ENCODE results near the gene ARMC7. TPM values are rescaled to one million over a fixed set of nuclear protein-coding genes. Genes with fewer than 3 reads are reported as not detected.

Gene ARMC7
- total RNA-seq, 2 experiments from 2014 or later, result 6.5 to 8.2 TPM

DNA sequence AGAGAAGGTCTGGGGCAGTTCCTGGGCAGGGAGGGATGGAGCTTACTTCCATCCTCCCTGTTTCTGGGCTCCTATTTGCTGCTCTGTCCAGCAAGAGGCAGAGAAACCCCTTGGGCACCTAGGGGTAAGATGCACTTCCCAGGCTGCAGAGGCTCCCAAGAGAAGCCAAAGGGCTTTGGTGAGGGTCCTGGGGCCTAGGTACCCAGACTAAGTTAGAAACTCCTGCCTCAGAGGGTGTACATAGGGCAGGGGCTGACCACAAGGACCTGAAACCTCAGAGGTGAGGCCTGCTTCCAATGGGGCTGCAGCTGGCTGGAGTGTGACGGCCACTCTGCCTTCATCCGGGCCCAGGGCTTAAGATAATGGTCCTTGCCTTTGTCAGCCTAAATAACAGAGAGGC lies 1.6 kb upstream of the ARMC7 start:
- POLR2A ChIA-PET, result no interaction called here
- CTCF ChIA-PET, result interaction anchor here (0.7 to 4.0 kb wide), 4 partner anchors 23 to 147 kb away, joined by 3 to 24 read pairs (median 6); partner anchors contain the start of gene NT5C
- Mint-ChIP-seq H3K27ac (no peak overlapping the region), H3K4me3 (peak overlapping the region; percentile 18), H3K4me1 (ENCODE audit: low read depth) (peaks cover 18% of the 10 kb centered on the region), H3K9me3 (no peaks in the 10 kb centered on the region), H3K36me3 (peaks cover 7% of the 10 kb centered on the region), H3K27me3 (no peaks in the 10 kb centered on the region)
- intact Hi-C loops (cut with micrococcal nuclease), result loop anchor here (2.0 to 5.0 kb wide), 2 partner anchors 61 to 297 kb away; partner anchors contain the start of genes ATP5PD, GRB2 and KCTD2
- no peak for DNase-seq

DNA sequence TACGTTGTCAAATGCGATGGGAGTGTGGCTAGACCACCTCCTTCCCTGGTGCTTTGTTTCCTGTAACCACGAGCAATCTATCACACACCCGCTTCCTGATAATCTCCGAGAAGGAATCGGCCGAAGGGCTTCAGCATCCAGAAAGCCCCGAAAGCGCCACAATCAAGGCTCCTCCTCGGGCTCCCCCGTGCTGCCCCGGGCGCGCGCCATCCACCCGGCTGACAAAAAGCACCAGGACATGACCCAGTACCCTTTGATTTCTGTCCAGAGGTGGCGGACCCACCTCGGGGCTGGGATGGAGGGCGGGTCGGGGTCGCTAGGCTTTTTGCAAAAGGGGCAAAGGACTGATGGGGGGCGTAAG lies 743 bp upstream of the ARMC7 start:
- Mint-ChIP-seq H3K27me3 (no peaks in the 10 kb centered on the region), H3K27ac (no peak overlapping the region), H3K9me3 (no peaks in the 10 kb centered on the region), H3K36me3 (peaks cover 8% of the 10 kb centered on the region), H3K4me1 (ENCODE audit: low read depth) (peaks cover 23% of the 10 kb centered on the region), H3K4me3 (peak overlapping the region; percentile 90)
- CTCF ChIA-PET, result interaction anchor here (1.0 to 9.1 kb wide), 7 partner anchors 23 to 303 kb away, joined by 4 to 247 read pairs (median 9); partner anchors contain the start of genes MIF4GD, NT5C and NUP85
- DNase-seq, result peak; percentile 34
- POLR2A ChIA-PET, result interaction anchor here (0.6 to 1.8 kb wide), 4 partner anchors 20 to 152 kb away, joined by 3 to 6 read pairs (median 3); partner anchors contain the start of gene SUMO2
- intact Hi-C loops (cut with micrococcal nuclease), result loop anchor here (1.0 to 5.0 kb wide), 4 partner anchors 20 to 296 kb away; partner anchors contain the start of genes ATP5PD, GRB2 and KCTD2

DNA sequence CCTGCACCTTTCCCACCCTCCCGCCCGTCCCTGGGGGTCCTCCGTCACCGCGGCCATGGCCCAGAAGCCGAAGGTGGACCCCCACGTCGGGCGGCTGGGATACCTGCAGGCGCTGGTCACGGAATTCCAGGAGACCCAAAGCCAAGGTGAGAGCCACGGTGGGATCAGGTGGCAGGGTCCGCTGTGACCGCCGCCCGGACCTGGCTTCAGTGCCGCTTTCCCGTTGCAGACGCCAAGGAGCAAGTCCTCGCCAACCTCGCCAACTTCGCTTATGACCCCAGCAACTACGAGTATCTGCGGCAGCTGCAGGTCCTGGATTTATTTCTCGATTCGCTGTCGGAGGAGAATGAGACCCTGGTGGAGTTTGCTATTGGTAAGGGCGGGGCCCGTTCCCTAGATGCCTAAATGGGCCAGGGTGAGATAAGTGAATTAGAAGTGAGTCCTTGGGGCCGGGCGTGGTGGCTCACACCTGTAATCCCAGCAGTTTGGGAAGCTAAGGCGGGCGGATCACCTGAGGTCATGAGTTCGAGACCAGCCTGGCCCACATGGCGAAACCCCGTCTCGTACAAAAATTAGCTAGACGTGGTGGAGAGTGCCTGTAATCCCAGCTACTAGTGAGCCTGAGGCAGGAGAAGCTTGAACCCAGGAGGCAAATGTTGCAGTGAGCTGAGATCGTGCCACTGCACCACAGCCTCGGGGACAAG lies 617 bp downstream of the ARMC7 start:
- POLR2A ChIA-PET, result interaction anchor here (0.5 to 1.8 kb wide), 6 partner anchors 11 to 150 kb away, joined by 3 to 6 read pairs (median 4); partner anchors contain the start of genes JPT1 and SUMO2
- Mint-ChIP-seq H3K27me3 (no peaks in the 10 kb centered on the region), H3K36me3 (peaks cover 10% of the 10 kb centered on the region), H3K4me3 (peak overlapping the region; percentile 90), H3K9me3 (no peaks in the 10 kb centered on the region), H3K4me1 (ENCODE audit: low read depth) (peaks cover 35% of the 10 kb centered on the region), H3K27ac (peak overlapping the region; percentile 77)
- intact Hi-C loops (cut with micrococcal nuclease), result loop anchor here (5.0 kb wide), 2 partner anchors 33 to 152 kb away; partner anchors contain the start of genes GGA3 and MRPS7
- DNase-seq, result peak; percentile 43
- CTCF ChIA-PET, result interaction anchor here (0.5 to 9.1 kb wide), 9 partner anchors 15 to 302 kb away, joined by 3 to 247 read pairs (median 9); partner anchors contain the start of genes MIF4GD, MRPL58, NT5C and NUP85

DNA sequence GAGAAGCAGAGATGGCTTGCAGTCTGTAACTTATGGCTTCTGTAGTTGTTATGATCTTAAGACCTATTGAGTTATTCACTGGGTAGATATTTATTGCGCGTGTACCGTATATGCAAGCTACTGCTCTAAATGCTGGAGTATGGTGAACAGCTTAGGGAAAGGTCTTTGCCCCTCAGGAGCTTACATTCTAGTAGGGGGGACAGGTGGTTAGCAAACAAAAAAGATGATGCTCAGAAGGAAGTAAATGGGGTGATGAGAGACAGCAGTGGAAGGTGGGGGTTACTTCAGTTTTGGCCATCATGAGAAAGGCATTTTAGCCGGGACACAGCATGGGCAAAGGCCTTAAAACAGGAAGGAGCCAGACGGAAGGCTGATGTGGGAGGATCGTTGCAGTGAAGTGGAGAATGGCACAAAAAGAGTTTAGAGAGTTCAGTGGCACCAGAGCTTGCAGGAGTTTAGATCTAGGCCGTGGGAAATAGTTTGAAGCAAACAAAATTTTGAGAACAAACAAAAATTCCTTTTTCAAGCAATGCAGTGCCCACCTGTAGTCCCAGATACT lies 2.1 kb downstream of the ARMC7 start:
- Mint-ChIP-seq H3K4me1 (ENCODE audit: low read depth) (peaks cover 35% of the 10 kb centered on the region), H3K27me3 (no peaks in the 10 kb centered on the region), H3K36me3 (peaks cover 10% of the 10 kb centered on the region), H3K9me3 (no peaks in the 10 kb centered on the region), H3K4me3 (peak overlapping the region; percentile 34), H3K27ac (peak overlapping the region; percentile 40)
- CTCF ChIA-PET, result interaction anchor here (0.7 to 9.1 kb wide), 12 partner anchors 14 to 345 kb away, joined by 3 to 247 read pairs (median 12); partner anchors contain the start of genes MIF4GD, NT5C, NUP85 and TMEM94
- POLR2A ChIA-PET, result interaction anchor here (0.9 to 1.0 kb wide), 2 partner anchors 19 to 100 kb away, joined by 5 read pairs; partner anchors contain the start of genes MRPL58 and NT5C
- no peak for DNase-seq
- intact Hi-C loops (cut with micrococcal nuclease), result loop anchor here (1.0 to 5.0 kb wide), 3 partner anchors 35 to 150 kb away; partner anchors contain the start of genes GGA3 and MRPS7

DNA sequence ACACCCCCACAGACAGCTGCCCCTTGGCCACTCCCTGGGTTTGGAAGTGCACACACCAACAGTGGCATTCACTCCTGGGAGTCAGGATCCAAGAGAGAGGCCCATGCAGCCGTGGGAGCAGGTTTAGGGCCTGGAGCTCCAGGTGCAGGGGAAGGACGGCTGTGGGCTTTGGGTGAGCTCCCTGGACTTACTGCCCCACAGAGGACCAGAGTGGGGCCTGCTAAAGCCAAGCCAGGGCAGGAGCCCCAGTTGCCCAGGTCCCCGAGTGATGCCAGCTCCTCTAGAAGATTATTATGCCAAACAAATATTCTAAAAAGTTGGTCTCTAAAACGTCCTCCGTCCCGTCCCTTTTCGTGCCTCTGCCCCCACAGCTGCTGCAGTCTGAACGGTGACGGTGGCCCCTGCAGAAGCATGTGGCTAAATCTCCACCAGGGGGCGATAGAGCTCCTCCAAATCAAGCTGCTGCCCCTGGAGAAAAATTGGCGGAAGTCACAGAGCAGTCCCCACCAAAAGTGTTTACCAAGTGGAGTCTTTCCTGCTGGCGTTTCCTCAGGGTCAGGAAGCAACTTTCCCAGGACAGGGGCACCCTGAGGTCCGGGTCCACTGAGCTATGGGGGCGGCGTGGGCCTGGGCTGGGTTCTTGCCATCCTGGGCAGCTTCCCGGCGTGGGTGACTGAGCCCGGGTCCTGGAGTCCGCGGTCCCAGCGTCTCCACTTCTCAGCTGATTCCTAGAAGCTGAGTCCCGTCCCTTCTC lies 4.2 kb downstream of the ARMC7 start:
- no peaks in the 10 kb centered on the region for H3K9me3 Mint-ChIP-seq
- H3K36me3 Mint-ChIP-seq, result peaks cover 12% of the 10 kb centered on the region
- H3K4me3 Mint-ChIP-seq, result peak overlapping the region; percentile 71
- H3K27me3 Mint-ChIP-seq, result no peaks in the 10 kb centered on the region
- DNase-seq, result peak; percentile 93
- H3K4me1 Mint-ChIP-seq (ENCODE audit: low read depth), result peaks cover 30% of the 10 kb centered on the region
- POLR2A ChIA-PET, result interaction anchor here (0.8 to 2.8 kb wide), 12 partner anchors 9 to 156 kb away, joined by 3 to 17 read pairs (median 4); partner anchors contain the start of genes GGA3, JPT1, MIF4GD and MRPS7
- intact Hi-C loops (cut with micrococcal nuclease), result loop anchor here (1.0 to 5.0 kb wide), 7 partner anchors 10 to 153 kb away; partner anchors contain the start of genes GGA3, JPT1, MRPS7 and NT5C
- CTCF ChIA-PET, result interaction anchor here (0.6 to 9.1 kb wide), 69 partner anchors 9 to 1378 kb away, joined by 3 to 247 read pairs (median 5); partner anchors contain the start of genes CDR2L, GGA3, HID1 and MIF4GD
- peak overlapping the region; percentile 64 for H3K27ac Mint-ChIP-seq

DNA sequence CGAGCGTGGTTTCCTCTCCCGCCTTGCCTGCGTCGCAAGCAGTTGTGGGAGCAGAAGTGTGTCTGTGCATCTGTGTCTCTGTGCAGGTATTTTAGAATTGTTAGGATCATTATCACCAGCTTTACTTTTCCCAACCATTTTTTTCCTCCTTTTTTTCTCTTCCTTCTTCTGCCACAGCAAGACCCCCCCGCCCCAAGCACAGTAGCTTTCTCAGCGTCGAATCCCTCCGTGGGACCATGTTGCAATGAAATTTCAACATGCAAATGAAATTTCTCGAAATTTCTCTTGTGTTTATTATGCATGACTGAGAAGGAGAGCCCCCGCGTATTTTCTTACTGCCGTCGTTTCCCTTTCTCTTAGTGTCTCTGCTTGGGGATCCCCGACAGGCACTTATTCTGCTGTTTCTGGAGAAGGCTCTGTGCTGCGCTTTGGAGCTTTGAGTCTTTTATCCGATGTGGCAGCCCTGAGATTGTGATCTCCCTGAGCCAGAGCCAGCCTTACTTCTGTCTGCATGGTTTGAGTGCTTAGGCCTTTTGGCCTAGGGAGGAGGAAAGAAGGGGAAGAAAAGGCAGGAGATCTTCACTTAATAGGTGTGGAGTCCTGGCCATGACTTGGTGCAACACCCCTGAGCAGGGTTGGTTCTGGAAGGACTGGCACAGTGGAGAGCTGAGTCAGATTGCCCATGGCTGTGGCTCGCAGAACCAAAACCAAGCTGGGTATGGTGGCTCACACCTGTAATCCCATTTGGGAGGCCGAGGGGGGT lies 5.0 kb downstream of the ARMC7 start:
- DNase-seq, result peak; percentile 38
- ChIA-PET CTCF (interaction anchor here (0.7 to 9.1 kb wide), 64 partner anchors 9 to 639 kb away, joined by 3 to 247 read pairs (median 6); partner anchors contain the start of genes CDR2L, GGA3, MIF4GD and MRPL58), POLR2A (interaction anchor here (0.8 to 2.8 kb wide), 13 partner anchors 9 to 156 kb away, joined by 3 to 17 read pairs (median 4); partner anchors contain the start of genes GGA3, JPT1, MIF4GD and MRPS7)
- intact Hi-C loops (cut with micrococcal nuclease), result loop anchor here (1.0 to 5.0 kb wide), 7 partner anchors 10 to 154 kb away; partner anchors contain the start of genes GGA3, JPT1, MRPS7 and NT5C
- Mint-ChIP-seq H3K27ac (peak overlapping the region; percentile 64), H3K4me1 (ENCODE audit: low read depth) (peaks cover 32% of the 10 kb centered on the region), H3K27me3 (no peaks in the 10 kb centered on the region), H3K4me3 (peak overlapping the region; percentile 71), H3K9me3 (no peaks in the 10 kb centered on the region), H3K36me3 (peaks cover 13% of the 10 kb centered on the region)

DNA sequence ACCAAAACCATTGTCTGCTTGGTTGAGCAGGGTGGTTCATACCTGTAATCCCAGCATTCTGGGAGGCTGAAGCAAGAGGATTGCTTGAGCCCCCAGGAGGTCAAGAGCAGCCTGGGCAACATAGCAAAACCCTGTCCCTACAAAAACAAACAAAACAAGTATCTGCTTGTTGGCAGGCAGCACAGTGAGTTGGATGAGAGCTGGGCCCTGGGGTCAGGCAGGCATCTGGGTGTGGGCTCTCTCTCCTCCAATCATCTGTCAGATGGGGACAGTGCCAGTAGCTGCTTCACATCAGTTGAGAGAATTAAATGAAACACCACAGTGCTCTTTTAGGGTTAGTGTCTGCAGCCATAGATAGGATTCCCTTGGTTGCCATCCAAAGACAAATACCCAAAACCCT lies 5.8 kb downstream of the ARMC7 start:
- intact Hi-C loops (cut with micrococcal nuclease), result loop anchor here (2.0 kb wide), 2 partner anchors 39 to 155 kb away; partner anchors contain the start of gene JPT1
- H3K9me3 Mint-ChIP-seq, result no peaks in the 10 kb centered on the region
- H3K27ac Mint-ChIP-seq, result no peak overlapping the region
- POLR2A ChIA-PET, result interaction anchor here (0.8 to 2.8 kb wide), 3 partner anchors 9 to 154 kb away, joined by 3 to 17 read pairs (median 4); no protein-coding TSS in a partner anchor
- H3K36me3 Mint-ChIP-seq, result peaks cover 16% of the 10 kb centered on the region
- no peak overlapping the region for H3K4me3 Mint-ChIP-seq
- DNase-seq, result no peak
- CTCF ChIA-PET, result interaction anchor here (1.9 to 9.1 kb wide), 11 partner anchors 10 to 155 kb away, joined by 4 to 247 read pairs (median 36); partner anchors contain the start of genes MIF4GD, MRPL58, NT5C and NUP85
- H3K27me3 Mint-ChIP-seq, result no peaks in the 10 kb centered on the region
- H3K4me1 Mint-ChIP-seq (ENCODE audit: low read depth), result peaks cover 29% of the 10 kb centered on the region

DNA sequence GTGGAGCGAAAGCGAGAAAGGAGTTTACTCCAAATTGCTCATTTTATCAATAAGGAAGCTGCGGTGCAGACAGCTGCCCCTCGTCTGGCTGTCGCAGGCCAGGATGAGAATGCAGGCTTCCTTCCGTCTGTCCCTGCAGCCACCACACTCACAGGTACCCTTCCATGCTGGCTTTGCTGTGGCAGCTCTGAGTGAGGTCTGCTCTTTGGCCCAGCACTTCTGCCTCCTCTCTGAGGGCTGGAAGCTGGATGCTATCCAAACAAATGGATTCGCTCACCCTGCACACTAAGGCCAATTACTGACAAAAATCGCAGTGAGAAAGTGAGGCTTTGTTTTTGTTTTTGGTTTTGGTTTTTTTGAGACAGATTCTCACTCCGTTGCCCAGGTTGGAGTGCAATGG lies 7.0 kb downstream of the ARMC7 start:
- H3K27me3 Mint-ChIP-seq, result no peaks in the 10 kb centered on the region
- intact Hi-C loops (cut with micrococcal nuclease), result no loop called here
- CTCF ChIA-PET, result interaction anchor here (0.7 to 9.1 kb wide), 8 partner anchors 9 to 155 kb away, joined by 3 to 121 read pairs (median 8); partner anchors contain the start of genes MIF4GD and NT5C

DNA sequence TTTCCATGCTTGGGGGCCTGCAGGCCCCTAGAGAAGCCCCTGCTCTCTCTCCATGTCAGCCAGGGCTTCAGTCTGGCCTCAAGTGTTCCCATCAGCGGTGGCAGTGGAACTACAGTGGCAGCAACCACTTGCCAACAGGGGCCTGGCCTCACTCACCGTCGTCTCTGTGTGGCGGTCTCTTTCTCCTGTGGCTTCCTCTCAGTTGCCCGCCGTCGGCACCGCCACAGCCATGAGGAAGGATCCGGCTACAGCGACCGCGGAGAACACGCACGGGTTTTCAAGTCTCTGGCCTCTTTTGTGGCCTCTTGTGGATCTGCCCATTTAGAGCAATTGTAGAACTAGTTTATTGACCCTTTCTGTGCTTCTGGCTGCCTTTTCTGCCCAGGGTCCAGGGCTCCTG lies 8.5 kb downstream of the ARMC7 start:
- DNase-seq, result no peak
- intact Hi-C loops (cut with micrococcal nuclease), result no loop called here
- Mint-ChIP-seq H3K4me3 (no peak overlapping the region), H3K4me1 (ENCODE audit: low read depth) (peaks cover 19% of the 10 kb centered on the region), H3K27ac (no peak overlapping the region), H3K9me3 (no peaks in the 10 kb centered on the region), H3K36me3 (peaks cover 9% of the 10 kb centered on the region), H3K27me3 (no peaks in the 10 kb centered on the region)
- ChIA-PET CTCF (no interaction called here), POLR2A (interaction anchor here (0.6 kb wide), 2 partner anchors 69 to 70 kb away, joined by 3 read pairs; no protein-coding TSS in a partner anchor)

More for the DNA sequence above, 7.0 kb downstream of the ARMC7 start:
- DNase-seq, result no peak
- no peak overlapping the region for H3K27ac Mint-ChIP-seq
- no peaks in the 10 kb centered on the region for H3K9me3 Mint-ChIP-seq
- POLR2A ChIA-PET, result interaction anchor here (0.9 kb wide), 1 partner anchor 12 kb away, joined by 3 read pairs; no protein-coding TSS in a partner anchor
- H3K4me1 Mint-ChIP-seq (ENCODE audit: low read depth), result peaks cover 24% of the 10 kb centered on the region
- no peak overlapping the region for H3K4me3 Mint-ChIP-seq
- H3K36me3 Mint-ChIP-seq, result peaks cover 14% of the 10 kb centered on the region

Data from activated CD4-positive, alpha-beta memory T cell treated with anti-CD3 and anti-CD28 coated beads for 36 hours (primary cell).